ENCODE data around the gene CLK3.

GRCh38 chr15:74609938-74610301 lies 5.7 kb upstream of the CLK3 start:
- TF ChIP-seq, protein P1, sequence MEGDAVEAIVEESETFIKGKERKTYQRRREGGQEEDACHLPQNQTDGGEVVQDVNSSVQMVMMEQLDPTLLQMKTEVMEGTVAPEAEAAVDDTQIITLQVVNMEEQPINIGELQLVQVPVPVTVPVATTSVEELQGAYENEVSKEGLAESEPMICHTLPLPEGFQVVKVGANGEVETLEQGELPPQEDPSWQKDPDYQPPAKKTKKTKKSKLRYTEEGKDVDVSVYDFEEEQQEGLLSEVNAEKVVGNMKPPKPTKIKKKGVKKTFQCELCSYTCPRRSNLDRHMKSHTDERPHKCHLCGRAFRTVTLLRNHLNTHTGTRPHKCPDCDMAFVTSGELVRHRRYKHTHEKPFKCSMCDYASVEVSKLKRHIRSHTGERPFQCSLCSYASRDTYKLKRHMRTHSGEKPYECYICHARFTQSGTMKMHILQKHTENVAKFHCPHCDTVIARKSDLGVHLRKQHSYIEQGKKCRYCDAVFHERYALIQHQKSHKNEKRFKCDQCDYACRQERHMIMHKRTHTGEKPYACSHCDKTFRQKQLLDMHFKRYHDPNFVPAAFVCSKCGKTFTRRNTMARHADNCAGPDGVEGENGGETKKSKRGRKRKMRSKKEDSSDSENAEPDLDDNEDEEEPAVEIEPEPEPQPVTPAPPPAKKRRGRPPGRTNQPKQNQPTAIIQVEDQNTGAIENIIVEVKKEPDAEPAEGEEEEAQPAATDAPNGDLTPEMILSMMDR (IDR thresholded peaks at IDR 0.05; ENCODE audit: low read length), result no peak
- TF ChIP-seq EZH2 (optimal IDR thresholded peaks at IDR 0.05; ENCODE audit: low read depth, low read length), result no peak
